ENCODE measurements around the gene RABL6.

The RABL6 gene

GRCh38 chr9:136888454-136888853 is 80.7 kb downstream of the RABL6 start:
- in situ Hi-C loops (cut with HindIII; ENCODE audit: low sequenced_read_pairs) = no loop called here
- TF ChIP-seq CTCF (IDR thresholded peaks at IDR 0.05; ENCODE audit: low read depth, low read length) = no peak
- DNase-seq (ENCODE audit: low read depth, low spot score) = no peak
- H3K4me3 ChIP-seq (ENCODE audit: low read depth, low read length) = no peak overlapping the region

GRCh38 chr9:136889858-136890257 is 82.1 kb downstream of the RABL6 start:
- DNase-seq (ENCODE audit: low read depth, low spot score) = no peak
- no peak overlapping the region for H3K4me3 ChIP-seq (ENCODE audit: low read depth, low read length)
- in situ Hi-C loops (cut with HindIII; ENCODE audit: low sequenced_read_pairs) = no loop called here
- TF ChIP-seq CTCF (IDR thresholded peaks at IDR 0.05; ENCODE audit: low read depth, low read length) = no peak

- H3K4me3 ChIP-seq (ENCODE audit: low read depth, low read length) = no peak overlapping the region
- no peak for TF ChIP-seq CTCF (IDR thresholded peaks at IDR 0.05; ENCODE audit: low read depth, low read length)
- no peak for DNase-seq (ENCODE audit: low read depth, low spot score)
- in situ Hi-C loops (cut with HindIII; ENCODE audit: low sequenced_read_pairs) = no loop called here
Observed at GRCh38 chr9:136890661-136891060, 82.9 kb downstream of the RABL6 start.

Data from astrocyte of the spinal cord (primary cell).